ENCODE results near the gene HMGXB4. TPM values are rescaled to one million over a fixed set of nuclear protein-coding genes. Genes with fewer than 3 reads are reported as not detected.

HMGXB4 gene
- total and polyA plus RNA-seq, 12 donors, result 3.6 to 13.0 (median 9.1) TPM

- no peak for DNase-seq
- intact Hi-C loops (cut with DNase I), result loop anchor here in 1 of 10 donors (2.0 kb wide), 1 partner anchor 19 kb away; no protein-coding TSS in a partner anchor
- no peaks in the 10 kb centered on the region for H3K4me1 ChIP-seq
- H3K27me3 ChIP-seq, result peaks cover 0 to 20% (median 10%) of the 10 kb centered on the region in 7 donors
- no peak for ATAC-seq
- no peak for TF ChIP-seq CTCF (IDR thresholded peaks at IDR 0.05)
- no peaks in the 10 kb centered on the region for H3K36me3 ChIP-seq
- peaks cover 0 to 8% (median 0%) of the 10 kb centered on the region in 11 donors for H3K9me3 ChIP-seq
- no peak overlapping the region for H3K4me3 ChIP-seq
- no peak overlapping the region for H3K27ac ChIP-seq
Measured at GRCh38 chr22:35218079-35218478, 39.2 kb upstream of the HMGXB4 start.

GRCh38 chr22:35219012-35219411, 38.3 kb upstream of the HMGXB4 start:
- no peaks in the 10 kb centered on the region for H3K4me1 ChIP-seq
- 58 to 76% methylated on average over 3 of the region's 3 CpGs for WGBS, 2 donors
- ATAC-seq (no peak), DNase-seq (no peak)
- H3K27me3 ChIP-seq, result peaks cover 0 to 27% (median 10%) of the 10 kb centered on the region in 7 donors
- intact Hi-C loops (cut with DNase I), result loop anchor here in 1 of 10 donors (2.0 kb wide), 1 partner anchor 20 kb away; no protein-coding TSS in a partner anchor
- no peak for TF ChIP-seq CTCF (IDR thresholded peaks at IDR 0.05)
- H3K4me3 ChIP-seq, result no peak overlapping the region
- peaks cover 0 to 8% (median 0%) of the 10 kb centered on the region in 11 donors for H3K9me3 ChIP-seq
- H3K36me3 ChIP-seq, result no peaks in the 10 kb centered on the region
- no peak overlapping the region for H3K27ac ChIP-seq

GRCh38 chr22:35220221-35220620, 37.1 kb upstream of the HMGXB4 start:
- Histone ChIP-seq H3K36me3 (no peaks in the 10 kb centered on the region), H3K27ac (no peak overlapping the region), H3K27me3 (peaks cover 0 to 38% (median 13%) of the 10 kb centered on the region in 7 donors), H3K4me1 (no peaks in the 10 kb centered on the region), H3K9me3 (peaks cover 0 to 8% (median 0%) of the 10 kb centered on the region in 11 donors), H3K4me3 (no peak overlapping the region)
- TF ChIP-seq CTCF (IDR thresholded peaks at IDR 0.05), result no peak
- intact Hi-C loops (cut with DNase I), result no loop called here
- no peak for ATAC-seq
- WGBS, 2 donors, result 69 to 72% methylated on average over 2 of the region's 2 CpGs
- no peak for DNase-seq

GRCh38 chr22:35225010-35225409, 32.3 kb upstream of the HMGXB4 start:
- ATAC-seq (no peak), DNase-seq (no peak)
- Histone ChIP-seq H3K36me3 (no peaks in the 10 kb centered on the region), H3K4me1 (no peaks in the 10 kb centered on the region), H3K9me3 (peaks cover 0 to 6% (median 0%) of the 10 kb centered on the region in 11 donors), H3K4me3 (no peak overlapping the region), H3K27ac (no peak overlapping the region), H3K27me3 (peaks cover 0 to 57% (median 24%) of the 10 kb centered on the region in 7 donors)
- 56 to 65% methylated on average over 4 of the region's 4 CpGs for WGBS, 2 donors
- no peak for TF ChIP-seq CTCF (IDR thresholded peaks at IDR 0.05)
- intact Hi-C loops (cut with DNase I), result no loop called here

Data from heart right ventricle (tissue), 16 donors.